Measurements from ENCODE around the gene ADD2. TPM values are rescaled to one million over a fixed set of nuclear protein-coding genes. Genes with fewer than 3 reads are reported as not detected.

Gene ADD2
- total RNA-seq, 1 experiment from 2014 or later, result 0.23 TPM

DNA sequence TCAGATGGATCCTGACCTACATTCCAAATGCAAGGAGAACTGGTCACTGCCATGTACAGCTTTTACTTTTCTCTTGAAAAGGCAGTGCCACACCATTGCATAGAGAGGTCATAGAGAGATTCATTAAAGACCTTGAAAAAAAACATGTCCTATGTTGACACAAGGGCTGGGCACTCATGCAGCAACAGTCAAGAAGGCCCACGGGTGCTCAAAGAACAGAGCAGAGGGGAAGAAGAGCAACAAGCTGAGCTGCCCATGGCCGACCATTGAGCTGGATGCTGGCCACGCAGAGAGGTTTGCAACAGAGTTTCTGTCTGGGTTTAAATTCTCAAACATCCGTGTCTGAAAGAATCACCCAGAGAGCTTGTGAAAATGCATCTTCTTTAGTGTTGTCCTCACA, 99.1 kb downstream of the ADD2 start:
- intact Hi-C loops (cut with micrococcal nuclease), result no loop called here
- TF ChIP-seq, protein P1, sequence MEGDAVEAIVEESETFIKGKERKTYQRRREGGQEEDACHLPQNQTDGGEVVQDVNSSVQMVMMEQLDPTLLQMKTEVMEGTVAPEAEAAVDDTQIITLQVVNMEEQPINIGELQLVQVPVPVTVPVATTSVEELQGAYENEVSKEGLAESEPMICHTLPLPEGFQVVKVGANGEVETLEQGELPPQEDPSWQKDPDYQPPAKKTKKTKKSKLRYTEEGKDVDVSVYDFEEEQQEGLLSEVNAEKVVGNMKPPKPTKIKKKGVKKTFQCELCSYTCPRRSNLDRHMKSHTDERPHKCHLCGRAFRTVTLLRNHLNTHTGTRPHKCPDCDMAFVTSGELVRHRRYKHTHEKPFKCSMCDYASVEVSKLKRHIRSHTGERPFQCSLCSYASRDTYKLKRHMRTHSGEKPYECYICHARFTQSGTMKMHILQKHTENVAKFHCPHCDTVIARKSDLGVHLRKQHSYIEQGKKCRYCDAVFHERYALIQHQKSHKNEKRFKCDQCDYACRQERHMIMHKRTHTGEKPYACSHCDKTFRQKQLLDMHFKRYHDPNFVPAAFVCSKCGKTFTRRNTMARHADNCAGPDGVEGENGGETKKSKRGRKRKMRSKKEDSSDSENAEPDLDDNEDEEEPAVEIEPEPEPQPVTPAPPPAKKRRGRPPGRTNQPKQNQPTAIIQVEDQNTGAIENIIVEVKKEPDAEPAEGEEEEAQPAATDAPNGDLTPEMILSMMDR (IDR thresholded peaks at IDR 0.05; ENCODE audit: unreplicated experiment), result no peak
- Mint-ChIP-seq H3K36me3 (ENCODE audit: insufficient read depth, unreplicated experiment) (no peaks in the 10 kb centered on the region), H3K9me3 (ENCODE audit: unreplicated experiment) (no peaks in the 10 kb centered on the region), H3K4me1 (ENCODE audit: insufficient read depth, unreplicated experiment) (no peaks in the 10 kb centered on the region), H3K4me3 (ENCODE audit: unreplicated experiment) (no peak overlapping the region), H3K27me3 (ENCODE audit: insufficient read depth, unreplicated experiment) (peaks cover 13% of the 10 kb centered on the region), H3K27ac (ENCODE audit: low read depth, unreplicated experiment) (no peak overlapping the region)
- BruUV-seq (replicated peaks), result no TSS peak
- ChIA-PET CTCF (interaction anchor here (0.6 to 0.7 kb wide), 3 partner anchors 13 to 332 kb away, joined by 3 to 4 read pairs (median 4); no protein-coding TSS in a partner anchor), POLR2A (no interaction called here)
- no peak for DNase-seq (ENCODE audit: unreplicated experiment)

GRCh38 chr2:70668432-70668831, 99.6 kb downstream of the ADD2 start:
- TF ChIP-seq, protein P1 (IDR thresholded peaks at IDR 0.05; ENCODE audit: unreplicated experiment), result no peak

DNA sequence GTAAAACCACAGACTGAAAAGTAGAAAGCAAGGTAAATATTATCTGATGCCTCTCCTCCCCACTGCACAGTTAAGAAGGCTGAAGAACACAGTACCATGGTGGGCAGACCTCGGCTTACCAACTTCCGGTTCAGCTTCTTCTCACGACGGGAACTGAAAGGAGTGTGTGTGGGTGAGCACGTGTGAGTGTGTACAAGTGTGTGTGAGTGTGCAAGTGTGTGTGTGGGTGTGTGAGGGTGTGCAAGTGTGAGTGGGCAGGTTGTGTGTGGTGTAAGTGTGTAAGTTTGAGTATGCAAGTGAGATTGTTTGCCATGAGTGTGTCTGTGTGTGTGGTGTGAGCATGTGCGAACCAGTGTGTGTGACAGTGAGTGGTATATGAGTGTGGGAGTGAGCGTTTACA, 103.5 kb downstream of the ADD2 start:
- Mint-ChIP-seq H3K4me1 (ENCODE audit: insufficient read depth, unreplicated experiment) (no peaks in the 10 kb centered on the region), H3K4me3 (ENCODE audit: unreplicated experiment) (no peak overlapping the region), H3K27ac (ENCODE audit: low read depth, unreplicated experiment) (no peak overlapping the region), H3K36me3 (ENCODE audit: insufficient read depth, unreplicated experiment) (no peaks in the 10 kb centered on the region), H3K9me3 (ENCODE audit: unreplicated experiment) (no peaks in the 10 kb centered on the region), H3K27me3 (ENCODE audit: insufficient read depth, unreplicated experiment) (peaks cover 33% of the 10 kb centered on the region)
- ChIA-PET CTCF (interaction anchor here (0.6 kb wide), 1 partner anchor 337 kb away, joined by 3 read pairs; no protein-coding TSS in a partner anchor), POLR2A (no interaction called here)
- no TSS peak for BruUV-seq (replicated peaks)
- TF ChIP-seq, protein P1 (IDR thresholded peaks at IDR 0.05; ENCODE audit: unreplicated experiment), result no peak
- DNase-seq (ENCODE audit: unreplicated experiment), result no peak
- intact Hi-C loops (cut with micrococcal nuclease), result no loop called here

More at GRCh38 chr2:70668432-70668831, 99.6 kb downstream of the ADD2 start:
- no peaks in the 10 kb centered on the region for H3K36me3 Mint-ChIP-seq (ENCODE audit: insufficient read depth, unreplicated experiment)
- H3K4me3 Mint-ChIP-seq (ENCODE audit: unreplicated experiment), result no peak overlapping the region
- POLR2A ChIA-PET, result no interaction called here
- H3K4me1 Mint-ChIP-seq (ENCODE audit: insufficient read depth, unreplicated experiment), result no peaks in the 10 kb centered on the region
- CTCF ChIA-PET, result interaction anchor here (0.6 to 1.1 kb wide), 3 partner anchors 13 to 69 kb away, joined by 3 to 4 read pairs (median 4); no protein-coding TSS in a partner anchor
- DNase-seq (ENCODE audit: unreplicated experiment), result no peak
- H3K27ac Mint-ChIP-seq (ENCODE audit: low read depth, unreplicated experiment), result no peak overlapping the region
- H3K27me3 Mint-ChIP-seq (ENCODE audit: insufficient read depth, unreplicated experiment), result peaks cover 18% of the 10 kb centered on the region
- H3K9me3 Mint-ChIP-seq (ENCODE audit: unreplicated experiment), result no peaks in the 10 kb centered on the region
- intact Hi-C loops (cut with micrococcal nuclease), result no loop called here
- BruUV-seq (replicated peaks), result no TSS peak

DNA sequence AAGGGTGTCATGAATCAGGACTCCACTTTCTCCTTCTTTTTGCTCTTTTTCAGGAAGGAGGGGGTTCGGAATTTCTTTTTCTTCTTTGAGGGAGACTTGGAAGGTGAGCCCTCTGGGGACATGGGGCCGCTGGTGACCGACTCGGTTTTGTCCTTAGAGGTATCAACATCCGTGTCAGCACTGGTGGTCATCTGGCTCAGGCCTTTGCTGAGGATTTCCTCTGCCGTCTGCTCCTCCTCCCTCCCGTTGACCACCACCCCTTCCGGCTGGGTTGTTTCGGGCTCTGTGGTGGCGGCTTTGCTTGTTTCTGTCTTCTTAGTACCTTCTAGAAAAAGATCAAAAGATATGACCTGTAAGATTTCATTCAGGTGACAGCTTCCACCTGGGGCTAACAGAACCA, 104.6 kb downstream of the ADD2 start:
- intact Hi-C loops (cut with micrococcal nuclease), result no loop called here
- H3K36me3 Mint-ChIP-seq (ENCODE audit: insufficient read depth, unreplicated experiment), result no peaks in the 10 kb centered on the region
- H3K27me3 Mint-ChIP-seq (ENCODE audit: insufficient read depth, unreplicated experiment), result peaks cover 33% of the 10 kb centered on the region
- ChIA-PET POLR2A (no interaction called here), CTCF (interaction anchor here (0.6 to 1.0 kb wide), 3 partner anchors 208 to 285 kb away, joined by 3 read pairs; no protein-coding TSS in a partner anchor)
- no peak for DNase-seq (ENCODE audit: unreplicated experiment)
- no TSS peak for BruUV-seq (replicated peaks)
- no peak overlapping the region for H3K27ac Mint-ChIP-seq (ENCODE audit: low read depth, unreplicated experiment)
- no peak overlapping the region for H3K4me3 Mint-ChIP-seq (ENCODE audit: unreplicated experiment)
- TF ChIP-seq, protein P1 (IDR thresholded peaks at IDR 0.05; ENCODE audit: unreplicated experiment), result no peak
- no peaks in the 10 kb centered on the region for H3K9me3 Mint-ChIP-seq (ENCODE audit: unreplicated experiment)
- H3K4me1 Mint-ChIP-seq (ENCODE audit: insufficient read depth, unreplicated experiment), result no peaks in the 10 kb centered on the region
